ENCODE results near the gene KCNC3. TPM values are rescaled to one million over a fixed set of nuclear protein-coding genes. Genes with fewer than 3 reads are reported as not detected.

Gene KCNC3
- total and polyA plus RNA-seq, 2 experiments from 2014 or later = 0.40 to 1.6 TPM

- no peak overlapping the region for H2AFZ ChIP-seq
- TF ChIP-seq EZH2 (IDR thresholded peaks at IDR 0.05; ENCODE audit: borderline replicate concordance) (no peak), CTCF (IDR thresholded peaks at IDR 0.05; ENCODE audit: poor library complexity) (no peak), EZH2phosphoT487 (IDR thresholded peaks at IDR 0.05; ENCODE audit: low read depth, severe bottlenecking, unreplicated experiment) (no peak)
- H3K4me3 ChIP-seq = no peak overlapping the region
- DNase-seq (ENCODE audit: low spot score) = no peak
- H3K36me3 ChIP-seq (replicated peaks; ENCODE audit: insufficient read depth, low read depth) = no peaks in the 10 kb centered on the region
- no peak overlapping the region for H3K27ac ChIP-seq
- no peaks in the 10 kb centered on the region for H3K79me2 ChIP-seq
- H3K9me3 ChIP-seq (ENCODE audit: low read depth) = no peaks in the 10 kb centered on the region
- H3K27me3 ChIP-seq = peaks cover 30% of the 10 kb centered on the region
- H4K20me1 ChIP-seq (ENCODE audit: insufficient read depth, poor library complexity, severe bottlenecking) = peaks cover 3% of the 10 kb centered on the region
- H3K9me2 ChIP-seq (replicated peaks; ENCODE audit: insufficient read depth) = no peaks in the 10 kb centered on the region
- peak overlapping the region; percentile 89 for H3K4me2 ChIP-seq
- H3K4me1 ChIP-seq (ENCODE audit: insufficient read depth) = peaks cover 20% of the 10 kb centered on the region
- WGBS (ENCODE audit: low lambda C conversion rate, missing lambda C conversion rate) = 0% methylated on average over 2 of the region's 40 CpGs
These were observed 368 bp downstream of the KCNC3 start for GRCh38 chr19:50328873-50329145.

- H3K9me3 ChIP-seq (ENCODE audit: low read depth) = no peaks in the 10 kb centered on the region
- no peaks in the 10 kb centered on the region for H3K36me3 ChIP-seq (replicated peaks; ENCODE audit: insufficient read depth, low read depth)
- no peak overlapping the region for H3K27ac ChIP-seq
- peaks cover 30% of the 10 kb centered on the region for H3K27me3 ChIP-seq
- DNase-seq (ENCODE audit: low spot score) = peak; percentile 46
- peak overlapping the region; percentile 36 for H3K4me3 ChIP-seq
- peaks cover 20% of the 10 kb centered on the region for H3K4me1 ChIP-seq (ENCODE audit: insufficient read depth)
- H4K20me1 ChIP-seq (ENCODE audit: insufficient read depth, poor library complexity, severe bottlenecking) = peaks cover 3% of the 10 kb centered on the region
- H3K79me2 ChIP-seq = no peaks in the 10 kb centered on the region
- TF ChIP-seq EZH2 (IDR thresholded peaks at IDR 0.05; ENCODE audit: borderline replicate concordance) (peak; percentile 68), CTCF (IDR thresholded peaks at IDR 0.05; ENCODE audit: poor library complexity) (no peak)
- H3K9me2 ChIP-seq (replicated peaks; ENCODE audit: insufficient read depth) = no peaks in the 10 kb centered on the region
- H3K4me2 ChIP-seq = peak overlapping the region; percentile 89
- 4% methylated on average over 72 of the region's 104 CpGs for WGBS (ENCODE audit: low lambda C conversion rate, missing lambda C conversion rate)
- no peak overlapping the region for H2AFZ ChIP-seq
These were observed 829 bp downstream of the KCNC3 start for GRCh38 chr19:50328224-50328872.

GRCh38 chr19:50327461-50328223 lies 1.5 kb downstream of the KCNC3 start:
- WGBS (ENCODE audit: low lambda C conversion rate, missing lambda C conversion rate) = 58% methylated on average over 14 of the region's 20 CpGs
- H4K20me1 ChIP-seq (ENCODE audit: insufficient read depth, poor library complexity, severe bottlenecking) = peaks cover 3% of the 10 kb centered on the region
- no peaks in the 10 kb centered on the region for H3K79me2 ChIP-seq
- TF ChIP-seq EZH2 (IDR thresholded peaks at IDR 0.05; ENCODE audit: borderline replicate concordance) (peak; percentile 51), CTCF (IDR thresholded peaks at IDR 0.05; ENCODE audit: poor library complexity) (no peak), EZH2phosphoT487 (IDR thresholded peaks at IDR 0.05; ENCODE audit: low read depth, severe bottlenecking, unreplicated experiment) (no peak)
- peaks cover 30% of the 10 kb centered on the region for H3K27me3 ChIP-seq
- H3K9me2 ChIP-seq (replicated peaks; ENCODE audit: insufficient read depth) = no peaks in the 10 kb centered on the region
- peak overlapping the region; percentile 37 for H3K4me2 ChIP-seq
- no peaks in the 10 kb centered on the region for H3K9me3 ChIP-seq (ENCODE audit: low read depth)
- no peak overlapping the region for H3K4me3 ChIP-seq
- peaks cover 15% of the 10 kb centered on the region for H3K4me1 ChIP-seq (ENCODE audit: insufficient read depth)
- no peak for DNase-seq (ENCODE audit: low spot score)
- H3K27ac ChIP-seq = no peak overlapping the region
- H3K36me3 ChIP-seq (replicated peaks; ENCODE audit: insufficient read depth, low read depth) = no peaks in the 10 kb centered on the region
- no peak overlapping the region for H2AFZ ChIP-seq
